Mammary epithelial cell (primary cell): ENCODE measurements around the gene DMD.

ENCODE experiments used
- EZH2 ChIP-seq: IDR thresholded peaks from 2 replicates; pipeline ENCODE4 v1.6.1; 2012; ENCODE audit warnings: low read length, inconsistent platforms, borderline replicate concordance
- TF ChIP-seq, protein P1 (sequence below), 2 donors: IDR thresholded peaks in 1 of 2; conservative IDR thresholded peaks in 1 of 2; 2 replicates each; pipeline ENCODE4 v1.5.1; 2011 to 2012; ENCODE audit warnings: inconsistent platforms in 2 of 2, low read length in 2 of 2, mild to moderate bottlenecking in 2 of 2, control low read depth in 1 of 2, low read depth in 1 of 2; ENCODE audit not compliant: insufficient read depth in 1 of 2; ENCODE audit errors: extremely low read depth in 1 of 2

- TF ChIP-seq, protein P1, sequence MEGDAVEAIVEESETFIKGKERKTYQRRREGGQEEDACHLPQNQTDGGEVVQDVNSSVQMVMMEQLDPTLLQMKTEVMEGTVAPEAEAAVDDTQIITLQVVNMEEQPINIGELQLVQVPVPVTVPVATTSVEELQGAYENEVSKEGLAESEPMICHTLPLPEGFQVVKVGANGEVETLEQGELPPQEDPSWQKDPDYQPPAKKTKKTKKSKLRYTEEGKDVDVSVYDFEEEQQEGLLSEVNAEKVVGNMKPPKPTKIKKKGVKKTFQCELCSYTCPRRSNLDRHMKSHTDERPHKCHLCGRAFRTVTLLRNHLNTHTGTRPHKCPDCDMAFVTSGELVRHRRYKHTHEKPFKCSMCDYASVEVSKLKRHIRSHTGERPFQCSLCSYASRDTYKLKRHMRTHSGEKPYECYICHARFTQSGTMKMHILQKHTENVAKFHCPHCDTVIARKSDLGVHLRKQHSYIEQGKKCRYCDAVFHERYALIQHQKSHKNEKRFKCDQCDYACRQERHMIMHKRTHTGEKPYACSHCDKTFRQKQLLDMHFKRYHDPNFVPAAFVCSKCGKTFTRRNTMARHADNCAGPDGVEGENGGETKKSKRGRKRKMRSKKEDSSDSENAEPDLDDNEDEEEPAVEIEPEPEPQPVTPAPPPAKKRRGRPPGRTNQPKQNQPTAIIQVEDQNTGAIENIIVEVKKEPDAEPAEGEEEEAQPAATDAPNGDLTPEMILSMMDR (conservative IDR thresholded peaks at IDR 0.05 in 1 of 2, IDR thresholded peaks at IDR 0.05 in 1 of 2; ENCODE audit: extremely low read depth in 1 of 2, insufficient read depth in 1 of 2, low read depth in 1 of 2, low read length in 2 of 2), result no peak
- no peak for TF ChIP-seq EZH2
Observed at GRCh38 chrX:32741910-32742309, 469.4 kb downstream of the DMD start.
